ENCODE results near the gene CMTM7.
A peak's percentile ranks its signal among the peaks of the same experiment; 100 is the strongest.

Gene CMTM7

GRCh38 chr3:32493437-32494414 is 102.1 kb downstream of the CMTM7 start:
- DNase-seq (ENCODE audit: low spot score), result no peak

- DNase-seq (ENCODE audit: low spot score), result no peak
Measured at GRCh38 chr3:32495085-32495484, 103.4 kb downstream of the CMTM7 start.

- no peak for DNase-seq (ENCODE audit: low spot score)
Measured at GRCh38 chr3:32495609-32496008, 104.0 kb downstream of the CMTM7 start.

- no peak for DNase-seq (ENCODE audit: low spot score)
Measured at GRCh38 chr3:32498252-32498651, 106.6 kb downstream of the CMTM7 start.

GRCh38 chr3:32498992-32499391 is 107.3 kb downstream of the CMTM7 start:
- DNase-seq (ENCODE audit: low spot score), result no peak

- DNase-seq (ENCODE audit: low spot score), result no peak
Measured at GRCh38 chr3:32499585-32499984, 107.9 kb downstream of the CMTM7 start.

GRCh38 chr3:32500231-32500630 is 108.6 kb downstream of the CMTM7 start:
- DNase-seq (ENCODE audit: low spot score), result no peak

- no peak for DNase-seq (ENCODE audit: low spot score)
Measured at GRCh38 chr3:32500880-32501782, 109.5 kb downstream of the CMTM7 start.

- DNase-seq (ENCODE audit: low spot score), result no peak
Measured at GRCh38 chr3:32501783-32502117, 110.1 kb downstream of the CMTM7 start.

- DNase-seq (ENCODE audit: low spot score), result peak; percentile 98
Measured at GRCh38 chr3:32502118-32502945, 110.7 kb downstream of the CMTM7 start, which contains the start of gene CMTM6. TSS of gene CMTM6 (minus strand) at chr3:32502852. CDS start at chr3:32502745, 107 bp downstream.

GRCh38 chr3:32502946-32503286 is 111.3 kb downstream of the CMTM7 start:
- no peak for DNase-seq (ENCODE audit: low spot score)
